Ammon's horn (tissue), 1 donor: ENCODE measurements around the gene HLA-DMA.
A peak's percentile ranks its signal among the peaks of the same experiment; 100 is the strongest.
"Not testable (repeated sequence)": the region's sequence is repeated elsewhere in the genome, so short reads cannot be mapped to it uniquely, and the experiment has no call there.

ENCODE experiments used
- DNase-seq: peaks from one replicate; pipeline ENCODE4 v3.0.0-alpha.2; 2016; ENCODE audit warnings: low spot score

Gene HLA-DMA

GRCh38 chr6:32954986-32955802 is 2.3 kb upstream of the HLA-DMA start:
- DNase-seq = no peak

- DNase-seq = no peak
Observed at GRCh38 chr6:32954267-32954666, 1.4 kb upstream of the HLA-DMA start.

GRCh38 chr6:32953775-32954174 is 878 bp upstream of the HLA-DMA start:
- DNase-seq = no peak

- DNase-seq = no peak
Observed at GRCh38 chr6:32950449-32950848, 2.4 kb downstream of the HLA-DMA start.

GRCh38 chr6:32950010-32950409 is 2.9 kb downstream of the HLA-DMA start:
- no peak for DNase-seq

- DNase-seq = no peak
Observed at GRCh38 chr6:32949113-32949512, 3.8 kb downstream of the HLA-DMA start.

GRCh38 chr6:32947552-32948465 is 5.1 kb downstream of the HLA-DMA start:
- no peak for DNase-seq

GRCh38 chr6:32946893-32947292 is 6.0 kb downstream of the HLA-DMA start:
- no peak for DNase-seq

- no peak for DNase-seq
Observed at GRCh38 chr6:32945953-32946352, 6.9 kb downstream of the HLA-DMA start.

- no peak for DNase-seq
Observed at GRCh38 chr6:32945108-32945760, 7.7 kb downstream of the HLA-DMA start.

GRCh38 chr6:32943864-32944649 is 8.8 kb downstream of the HLA-DMA start:
- peak; percentile 64 for DNase-seq

GRCh38 chr6:32942555-32943123 is 10.3 kb downstream of the HLA-DMA start:
- not testable (repeated sequence) for DNase-seq

GRCh38 chr6:32941214-32941768 is 11.6 kb downstream of the HLA-DMA start:
- no peak for DNase-seq

GRCh38 chr6:32940656-32941213 is 12.2 kb downstream of the HLA-DMA start, which contains the start of gene HLA-DMB:
Gene HLA-DMB (minus strand): TSS chr6:32941028. CDS start chr6:32940807, 221 bp downstream.
- peak; percentile 95 for DNase-seq

GRCh38 chr6:32938494-32938893 is 14.4 kb downstream of the HLA-DMA start:
- DNase-seq = no peak

GRCh38 chr6:32937230-32937633 is 15.7 kb downstream of the HLA-DMA start:
- DNase-seq = peak; percentile 68

GRCh38 chr6:32936239-32937152 is 16.4 kb downstream of the HLA-DMA start:
- peak; percentile 53 for DNase-seq

GRCh38 chr6:32935551-32936238 is 17.2 kb downstream of the HLA-DMA start:
- no peak for DNase-seq

- DNase-seq = peak; percentile 83
Observed at GRCh38 chr6:32933661-32934085, 19.2 kb downstream of the HLA-DMA start.
